Endothelial cell (in vitro differentiated cells): Measurements from ENCODE around the gene ZBTB20. TPM values are rescaled to one million over a fixed set of nuclear protein-coding genes. Genes with fewer than 3 reads are reported as not detected.

Experiments used
- DNase-seq: peaks from one replicate; pipeline ENCODE4 v3.0.0; 2021; ENCODE audit warnings: low spot score
- H3K27ac Mint-ChIP-seq: one replicate; pipeline ENCODE4 v1.8.0; 2021; ENCODE audit warnings: mixed read lengths, inconsistent platforms; ENCODE audit not compliant: unreplicated experiment
- H3K27me3 Mint-ChIP-seq: one replicate; pipeline ENCODE4 v1.8.0; 2021; ENCODE audit warnings: mild to moderate bottlenecking, moderate library complexity, mixed read lengths, inconsistent platforms; ENCODE audit not compliant: unreplicated experiment
- H3K36me3 Mint-ChIP-seq: one replicate; pipeline ENCODE4 v1.8.0; 2021; ENCODE audit warnings: mild to moderate bottlenecking, low read depth, mixed read lengths, inconsistent platforms; ENCODE audit not compliant: unreplicated experiment
- H3K4me1 Mint-ChIP-seq: one replicate; pipeline ENCODE4 v1.8.0; 2021; ENCODE audit warnings: mild to moderate bottlenecking, mixed read lengths, inconsistent platforms; ENCODE audit not compliant: unreplicated experiment
- H3K4me3 Mint-ChIP-seq: one replicate; pipeline ENCODE4 v1.8.0; 2021; ENCODE audit warnings: mild to moderate bottlenecking, mixed read lengths, inconsistent platforms; ENCODE audit not compliant: unreplicated experiment
- H3K9me3 Mint-ChIP-seq: one replicate; pipeline ENCODE4 v1.8.0; 2021; ENCODE audit warnings: mixed read lengths, inconsistent platforms; ENCODE audit not compliant: unreplicated experiment
- total RNA-seq: library from RNA; stranded (reverse); fragmentation: NEBNext Ultra II Directional; extraction: Animal tissue kit (Norgen Biotek cat#: 25700); gene quantifications from one replicate; pipeline ENCODE4 v1.2.1, GENCODE V29; 2021; ENCODE audit not compliant: unreplicated experiment
- TF ChIP-seq, protein P1 (sequence below): fragments of 200-600 bp; sonication (generic); IDR thresholded peaks from one replicate; pipeline ENCODE4 v1.5.0; 2021; ENCODE audit warnings: antibody characterized with exemption; ENCODE audit not compliant: unreplicated experiment

Gene ZBTB20
- total RNA-seq, 1 donor from 2014 or later = 4.2 TPM

DNA sequence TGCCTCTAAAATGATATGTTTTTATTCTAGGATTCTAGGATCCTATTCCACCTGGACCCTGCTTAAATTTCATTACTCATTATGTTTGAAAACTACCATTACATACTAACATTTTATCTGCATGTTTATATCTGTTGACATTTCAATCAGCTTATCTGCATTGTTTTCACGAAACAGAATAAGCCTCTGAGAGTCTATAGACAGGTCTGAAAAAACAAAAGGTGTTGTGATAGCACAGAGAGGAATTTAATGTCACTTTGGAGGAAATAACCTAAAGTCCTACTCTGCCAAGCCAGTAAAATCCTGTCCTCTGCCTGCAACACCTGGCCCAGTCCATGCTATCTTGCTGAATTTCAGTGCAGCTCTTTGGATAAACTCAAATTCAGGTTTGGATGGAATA lies 315.2 kb downstream of the ZBTB20 start:
- no peaks in the 10 kb centered on the region for H3K27me3 Mint-ChIP-seq
- no peak for DNase-seq
- TF ChIP-seq, protein P1, sequence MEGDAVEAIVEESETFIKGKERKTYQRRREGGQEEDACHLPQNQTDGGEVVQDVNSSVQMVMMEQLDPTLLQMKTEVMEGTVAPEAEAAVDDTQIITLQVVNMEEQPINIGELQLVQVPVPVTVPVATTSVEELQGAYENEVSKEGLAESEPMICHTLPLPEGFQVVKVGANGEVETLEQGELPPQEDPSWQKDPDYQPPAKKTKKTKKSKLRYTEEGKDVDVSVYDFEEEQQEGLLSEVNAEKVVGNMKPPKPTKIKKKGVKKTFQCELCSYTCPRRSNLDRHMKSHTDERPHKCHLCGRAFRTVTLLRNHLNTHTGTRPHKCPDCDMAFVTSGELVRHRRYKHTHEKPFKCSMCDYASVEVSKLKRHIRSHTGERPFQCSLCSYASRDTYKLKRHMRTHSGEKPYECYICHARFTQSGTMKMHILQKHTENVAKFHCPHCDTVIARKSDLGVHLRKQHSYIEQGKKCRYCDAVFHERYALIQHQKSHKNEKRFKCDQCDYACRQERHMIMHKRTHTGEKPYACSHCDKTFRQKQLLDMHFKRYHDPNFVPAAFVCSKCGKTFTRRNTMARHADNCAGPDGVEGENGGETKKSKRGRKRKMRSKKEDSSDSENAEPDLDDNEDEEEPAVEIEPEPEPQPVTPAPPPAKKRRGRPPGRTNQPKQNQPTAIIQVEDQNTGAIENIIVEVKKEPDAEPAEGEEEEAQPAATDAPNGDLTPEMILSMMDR = no peak
- H3K36me3 Mint-ChIP-seq = no peaks in the 10 kb centered on the region
- H3K27ac Mint-ChIP-seq = no peak overlapping the region
- H3K4me3 Mint-ChIP-seq = no peak overlapping the region
- no peaks in the 10 kb centered on the region for H3K9me3 Mint-ChIP-seq
- H3K4me1 Mint-ChIP-seq = no peaks in the 10 kb centered on the region

DNA sequence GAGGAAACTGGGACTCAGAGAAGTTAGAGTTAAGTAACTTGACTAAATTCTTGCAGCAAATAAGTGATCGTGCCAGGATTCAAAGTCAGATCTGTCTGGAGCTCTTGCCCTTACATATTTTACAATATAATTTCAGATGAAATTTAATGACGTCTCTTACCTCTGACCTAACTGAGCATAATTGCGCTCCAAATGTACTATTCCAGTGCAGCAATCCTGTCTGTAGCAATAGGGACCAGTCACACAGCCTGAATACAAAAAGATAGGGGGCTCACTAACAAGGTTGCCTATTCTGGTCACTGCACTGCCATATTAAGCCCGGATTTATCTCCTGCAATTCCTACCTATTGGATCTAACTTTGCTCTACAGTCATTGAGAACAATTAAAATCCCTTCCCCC lies 316.4 kb downstream of the ZBTB20 start:
- Mint-ChIP-seq H3K27me3 (no peaks in the 10 kb centered on the region), H3K4me1 (no peaks in the 10 kb centered on the region), H3K9me3 (no peaks in the 10 kb centered on the region), H3K4me3 (no peak overlapping the region), H3K27ac (no peak overlapping the region), H3K36me3 (no peaks in the 10 kb centered on the region)
- DNase-seq = no peak
- TF ChIP-seq, protein P1 = no peak

DNA sequence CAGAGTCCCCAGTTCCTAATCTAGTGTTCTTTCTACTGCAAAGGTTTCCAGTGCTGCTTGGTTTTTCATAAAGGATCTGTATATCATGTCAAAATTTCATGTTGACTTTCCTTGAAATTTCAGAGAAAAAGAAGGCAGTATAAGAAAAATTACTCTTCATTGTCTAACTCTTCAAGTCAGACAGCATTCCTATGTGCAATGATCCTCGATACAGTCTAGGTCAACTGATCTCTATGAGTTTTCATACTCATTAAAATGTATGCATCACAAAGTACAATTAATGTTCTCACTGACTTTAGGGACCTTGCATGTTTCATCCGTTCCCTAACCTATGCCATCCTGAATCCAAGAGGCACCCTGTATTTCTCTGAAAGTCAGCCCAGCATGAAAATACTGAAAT lies 317.3 kb downstream of the ZBTB20 start:
- no peak overlapping the region for H3K27ac Mint-ChIP-seq
- TF ChIP-seq, protein P1 = no peak
- no peaks in the 10 kb centered on the region for H3K27me3 Mint-ChIP-seq
- no peaks in the 10 kb centered on the region for H3K4me1 Mint-ChIP-seq
- no peak for DNase-seq
- no peaks in the 10 kb centered on the region for H3K36me3 Mint-ChIP-seq
- H3K4me3 Mint-ChIP-seq = no peak overlapping the region
- no peaks in the 10 kb centered on the region for H3K9me3 Mint-ChIP-seq

DNA sequence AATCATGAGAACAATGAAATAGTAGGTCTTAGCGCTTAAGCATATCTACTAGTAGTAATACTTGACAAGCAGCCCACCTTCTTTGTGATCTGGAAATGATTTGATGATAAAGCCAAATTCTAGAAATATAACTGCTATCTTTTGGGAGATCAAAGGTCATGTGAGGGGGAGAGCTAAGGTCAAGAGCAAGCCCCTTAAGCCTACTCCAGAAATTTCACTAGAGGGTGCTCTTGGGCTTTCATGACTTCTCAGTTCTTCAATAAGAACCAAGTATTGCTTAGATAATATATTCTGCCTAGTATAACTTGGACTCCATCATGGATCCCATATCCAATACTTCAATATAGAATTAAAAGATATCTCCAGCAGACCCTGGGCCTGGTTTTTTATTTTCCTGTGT lies 319.6 kb downstream of the ZBTB20 start:
- TF ChIP-seq, protein P1 = peak; percentile 51
- Mint-ChIP-seq H3K36me3 (no peaks in the 10 kb centered on the region), H3K27me3 (no peaks in the 10 kb centered on the region), H3K4me1 (no peaks in the 10 kb centered on the region), H3K4me3 (no peak overlapping the region), H3K9me3 (no peaks in the 10 kb centered on the region), H3K27ac (no peak overlapping the region)
- no peak for DNase-seq

DNA sequence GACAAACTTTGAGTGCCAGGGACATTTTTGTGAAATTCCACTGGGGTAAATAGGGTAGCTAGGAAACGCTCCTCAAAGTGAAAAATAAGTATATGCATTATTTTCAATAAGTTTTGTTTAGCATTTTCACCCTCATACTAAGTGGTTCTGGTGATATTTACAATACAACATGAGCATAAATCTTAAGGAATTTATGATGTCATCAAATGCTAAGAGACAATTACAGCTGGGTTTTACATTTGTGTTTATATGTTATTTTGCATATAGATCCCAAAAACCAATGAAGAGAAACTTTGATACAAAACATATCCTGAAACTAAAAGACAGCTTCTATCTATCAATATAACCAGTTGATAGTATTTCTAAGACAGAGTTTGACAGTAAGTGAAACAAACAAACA lies 323.1 kb downstream of the ZBTB20 start:
- TF ChIP-seq, protein P1 = no peak
- no peak for DNase-seq
- Mint-ChIP-seq H3K36me3 (no peaks in the 10 kb centered on the region), H3K27ac (no peak overlapping the region), H3K4me3 (no peak overlapping the region), H3K4me1 (no peaks in the 10 kb centered on the region), H3K9me3 (no peaks in the 10 kb centered on the region), H3K27me3 (no peaks in the 10 kb centered on the region)
